GM19239 (cell line): ENCODE results near the gene PKIG.
A peak's percentile ranks its signal among the peaks of the same experiment; 100 is the strongest.
"Not testable (repeated sequence)": the region's sequence is repeated elsewhere in the genome, so short reads cannot be mapped to it uniquely, and the experiment has no call there.

Experiments
- DNase-seq: peaks from one replicate; pipeline ENCODE4 v3.0.0; 2011; ENCODE audit warnings: low spot score; ENCODE audit not compliant: insufficient read length
- FAIRE-seq: peaks from 2 replicates; lab custom pipeline; 2011; peaks lifted over from hg19 to GRCh38; lab: Jason Lieb, UNC

Gene PKIG

DNA sequence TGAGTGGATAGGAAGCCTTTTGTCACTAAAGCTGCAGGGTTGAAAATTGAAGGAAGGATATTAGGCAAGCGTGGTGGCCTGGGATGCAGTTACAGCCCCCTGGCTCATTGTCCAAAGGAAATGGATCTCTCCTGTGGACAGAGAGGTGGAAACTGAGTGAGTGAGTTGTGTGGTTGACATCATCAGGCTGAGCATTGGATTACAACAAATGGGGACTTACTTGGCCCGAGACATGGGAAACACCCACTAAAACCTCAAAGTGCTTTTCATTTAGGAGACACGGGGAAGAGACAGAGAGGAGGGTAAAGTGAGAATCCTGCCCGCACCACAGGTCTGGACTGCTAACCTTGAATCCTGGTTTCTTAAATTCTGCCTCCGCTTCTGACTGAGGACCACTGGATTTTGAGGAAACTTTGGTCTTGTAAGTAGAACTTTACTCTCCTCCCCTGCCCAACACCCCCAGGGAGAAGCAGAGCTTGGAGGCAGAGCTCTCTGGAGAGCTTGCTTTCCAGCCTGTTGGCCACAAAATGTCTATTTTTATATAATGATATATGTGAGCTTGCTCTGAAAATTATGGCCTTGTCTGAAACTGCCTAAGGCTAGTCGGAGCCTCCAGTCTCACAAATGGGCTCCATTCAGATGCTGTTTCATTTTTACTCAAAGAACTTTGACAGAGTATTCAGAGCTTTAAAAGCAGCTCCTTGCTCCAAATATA, at the start of gene PKIG:
Gene PKIG (plus strand): TSS at position 269 of the 715 bp plus-strand sequence. CDS start 31,978 bp downstream, outside the sequence.
- FAIRE-seq (peak; percentile 78), DNase-seq (no peak)

DNA sequence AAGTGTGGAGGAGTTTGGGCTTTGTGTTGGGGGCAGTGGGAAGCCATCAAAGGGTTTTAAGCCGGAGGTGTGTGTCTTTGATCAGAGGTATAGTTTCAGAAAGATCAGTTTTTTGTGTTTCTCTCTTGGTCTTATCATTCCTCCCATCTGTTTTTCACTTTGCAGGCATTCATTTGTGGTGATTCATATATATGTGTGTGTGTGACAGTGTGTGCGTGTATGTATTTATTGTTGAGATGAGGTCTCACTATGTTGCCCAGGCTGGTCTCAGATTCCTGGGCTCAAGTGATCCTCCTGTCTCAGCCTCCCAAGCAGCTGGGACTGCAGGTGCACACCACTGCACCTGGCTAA, 49.4 kb upstream of the PKIG start:
- no peak for FAIRE-seq
- no peak for DNase-seq

DNA sequence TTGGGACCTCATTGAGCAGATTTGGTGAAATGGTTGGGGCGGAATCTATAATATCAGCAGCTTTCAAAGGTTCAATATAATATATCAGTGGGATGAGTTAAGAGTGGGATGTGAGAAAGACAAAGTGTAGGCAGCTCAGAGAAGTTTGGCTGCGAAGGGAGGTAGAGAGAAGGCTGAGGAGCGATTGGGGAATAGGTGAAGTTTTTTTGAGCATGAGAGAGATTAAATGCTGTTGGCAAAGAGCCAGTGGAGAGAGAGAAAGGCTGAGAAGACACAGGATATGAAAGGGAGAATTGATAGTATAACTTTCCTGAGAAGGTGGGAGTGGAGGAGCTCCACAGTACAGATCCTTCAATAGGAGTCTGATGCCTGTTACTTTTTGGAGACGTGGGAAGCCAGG, 48.5 kb upstream of the PKIG start:
- FAIRE-seq (no peak), DNase-seq (no peak)

DNA sequence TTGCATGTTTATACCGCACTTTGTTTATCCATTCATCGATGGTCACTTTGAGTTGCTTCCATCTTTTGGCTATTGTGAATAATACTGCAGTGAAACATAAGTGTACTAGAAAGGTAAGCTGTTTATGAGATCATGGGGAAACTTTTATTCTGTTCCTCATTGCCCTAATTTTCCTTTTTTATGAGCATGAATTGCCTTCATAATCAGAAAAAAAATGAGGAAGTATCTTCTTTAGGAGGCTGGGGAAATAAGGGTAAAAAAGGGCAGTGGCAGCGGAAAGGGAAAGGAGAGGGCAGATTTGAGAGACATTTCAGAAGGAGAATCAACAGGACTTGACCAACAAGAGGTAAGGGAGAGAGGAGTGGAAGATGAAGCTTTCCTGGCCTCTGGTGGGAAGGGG, 46.2 kb upstream of the PKIG start:
- DNase-seq (no peak), FAIRE-seq (no peak)

DNA sequence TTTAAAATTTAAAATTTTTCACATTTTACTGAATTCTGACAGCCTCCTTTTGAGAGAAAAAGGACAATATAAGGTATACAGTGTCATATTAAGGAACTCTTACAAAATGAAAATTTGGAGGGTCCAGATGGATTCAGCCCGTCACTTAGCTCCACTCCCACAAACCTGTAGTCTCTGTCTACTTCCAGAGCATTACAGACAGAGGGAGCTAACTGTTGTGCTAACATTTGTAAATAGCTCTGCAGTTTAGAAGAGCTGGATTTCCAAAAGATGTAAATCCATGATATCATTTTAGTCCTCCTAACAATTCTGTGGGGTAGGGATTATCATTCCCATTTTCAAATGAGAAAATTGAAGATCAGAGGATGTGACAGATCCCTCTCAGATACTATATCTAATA, 44.4 kb upstream of the PKIG start:
- FAIRE-seq (no peak), DNase-seq (no peak)

DNA sequence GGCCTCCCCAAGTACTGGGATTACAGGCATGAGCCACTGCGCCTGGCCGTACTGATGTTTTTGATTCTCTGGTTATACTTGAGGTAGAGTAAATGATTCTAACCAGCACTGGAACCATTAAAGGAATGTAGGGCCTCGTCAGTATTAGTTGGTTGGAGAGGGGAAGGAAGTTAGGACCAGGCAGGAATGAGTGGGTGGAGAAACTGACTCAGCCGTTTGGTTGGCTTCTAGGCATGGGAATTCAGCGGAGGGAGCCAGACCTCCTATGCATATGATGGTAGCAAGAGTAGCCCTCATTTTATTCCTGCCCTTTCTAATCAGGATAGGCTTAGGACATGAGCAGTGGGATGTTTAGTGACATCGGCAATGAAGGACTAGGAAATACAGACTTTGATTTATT, 41.5 kb upstream of the PKIG start:
- FAIRE-seq (no peak), DNase-seq (no peak)

DNA sequence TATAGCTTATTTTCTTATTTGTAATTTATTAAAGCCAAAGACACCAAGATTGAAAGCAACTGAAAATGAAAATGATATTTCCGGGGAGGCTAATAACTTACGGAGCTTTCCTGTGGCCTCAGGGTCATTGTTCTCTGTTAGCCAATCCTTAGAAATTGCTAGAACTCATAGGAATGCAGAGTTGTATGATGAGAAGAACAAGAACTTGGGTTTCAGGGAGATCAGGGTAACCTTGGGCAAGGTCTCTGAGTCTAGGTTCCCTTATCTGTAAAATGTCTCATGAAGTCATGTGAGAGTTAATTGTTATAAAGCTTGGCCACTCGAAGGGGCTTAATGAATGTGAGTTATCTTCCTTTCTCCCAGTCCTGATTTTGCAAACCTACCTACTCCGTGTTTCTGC, 40.4 kb upstream of the PKIG start:
- no peak for FAIRE-seq

DNA sequence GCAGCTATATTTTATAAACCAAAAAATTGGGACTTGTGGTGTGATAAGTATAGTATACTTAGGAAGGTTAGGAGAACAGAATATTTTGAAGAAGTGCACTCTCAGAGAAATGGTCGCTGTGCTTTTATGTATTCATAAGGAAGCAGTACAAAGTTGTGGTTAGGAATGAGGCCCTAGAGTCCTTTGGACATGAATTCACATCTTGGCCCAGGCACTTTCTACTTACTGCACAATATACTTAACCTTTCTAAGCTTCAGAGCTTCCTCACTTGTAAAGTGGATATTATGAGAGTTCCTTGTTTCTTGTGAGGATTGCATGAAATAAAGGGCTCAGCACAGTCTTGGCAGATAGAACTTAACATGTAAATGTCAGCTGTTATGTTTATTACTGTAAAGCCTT, 39.5 kb upstream of the PKIG start:
- no peak for FAIRE-seq
- no peak for DNase-seq

More for the DNA sequence above, 40.4 kb upstream of the PKIG start:
- DNase-seq, result no peak

DNA sequence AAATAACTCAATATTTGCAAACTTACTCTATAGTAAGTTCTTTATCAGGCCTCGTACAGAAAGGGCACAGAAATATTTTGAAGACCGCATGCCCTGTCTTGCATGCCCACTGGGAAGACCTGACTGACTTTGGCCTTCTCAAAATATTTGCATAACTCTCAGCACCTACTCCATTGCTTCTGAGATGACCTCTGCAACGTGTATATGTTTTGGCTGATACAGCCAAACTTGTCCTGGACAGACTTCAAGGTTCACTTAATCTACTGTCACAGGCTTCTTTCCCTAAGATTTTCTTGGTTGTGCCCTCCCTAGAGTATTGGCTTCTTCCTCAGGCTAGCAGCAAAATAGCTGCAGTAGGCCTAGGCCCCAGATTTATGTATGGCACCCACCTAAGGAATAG, 39.0 kb upstream of the PKIG start:
- no peak for FAIRE-seq
- no peak for DNase-seq

DNA sequence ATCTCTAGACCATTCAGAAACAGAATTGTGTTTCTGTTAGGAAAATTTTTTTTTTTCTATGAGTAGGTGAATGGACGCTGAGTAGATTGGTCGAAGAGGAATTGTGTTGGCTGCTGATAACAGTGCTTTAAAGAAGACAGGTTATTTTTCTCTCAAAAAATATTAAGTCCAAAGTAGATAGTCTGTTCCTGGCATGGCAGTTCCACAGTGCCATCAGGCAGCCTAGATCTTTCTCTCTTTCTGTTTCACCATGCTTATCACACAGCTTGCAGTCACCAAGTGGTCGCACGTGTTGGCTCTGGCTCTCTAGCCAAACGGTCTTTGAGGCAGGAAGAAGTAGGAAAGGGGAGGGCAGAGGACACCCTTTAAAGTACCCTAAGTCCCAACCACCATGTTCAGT, 38.1 kb upstream of the PKIG start:
- DNase-seq (no peak), FAIRE-seq (no peak)

DNA sequence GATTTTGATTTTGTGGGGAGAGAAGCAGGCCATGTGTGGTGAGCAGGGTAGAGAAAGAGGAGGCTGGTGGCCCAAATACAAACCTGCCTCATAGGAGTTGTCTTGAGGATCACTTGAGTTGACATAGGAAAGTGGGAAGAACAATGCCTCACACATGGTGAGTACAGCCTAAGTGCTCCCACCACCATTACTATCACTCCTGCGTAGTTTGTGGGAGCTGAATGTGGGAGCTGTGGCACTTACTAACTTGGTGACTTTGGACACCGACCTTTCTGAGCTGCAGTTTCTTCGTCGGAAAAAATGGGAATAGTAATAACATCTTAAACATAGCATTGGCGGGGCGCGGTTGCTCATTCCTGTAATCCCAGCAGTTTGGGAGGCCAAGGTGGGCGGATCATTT, 35.0 kb upstream of the PKIG start:
- no peak for FAIRE-seq
- no peak for DNase-seq

DNA sequence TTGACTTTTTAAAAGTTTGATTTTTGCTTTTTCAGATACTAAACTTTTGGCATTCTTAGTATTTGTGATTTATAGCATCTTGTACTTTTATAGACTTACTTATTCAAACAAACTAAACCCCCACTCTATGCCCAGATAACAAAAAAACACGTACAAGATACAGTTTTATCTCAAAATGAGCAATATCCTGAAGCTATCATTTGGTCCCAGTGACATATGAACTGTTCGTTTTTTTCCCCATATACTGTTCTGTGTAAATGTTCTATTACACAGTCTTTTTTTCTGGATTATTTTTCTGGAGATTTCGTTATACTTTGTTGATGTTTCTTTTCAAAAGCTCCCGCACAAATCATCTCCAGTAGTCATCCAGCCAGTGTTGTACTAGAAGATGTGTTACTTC, 33.3 kb upstream of the PKIG start:
- FAIRE-seq (no peak), DNase-seq (no peak)

DNA sequence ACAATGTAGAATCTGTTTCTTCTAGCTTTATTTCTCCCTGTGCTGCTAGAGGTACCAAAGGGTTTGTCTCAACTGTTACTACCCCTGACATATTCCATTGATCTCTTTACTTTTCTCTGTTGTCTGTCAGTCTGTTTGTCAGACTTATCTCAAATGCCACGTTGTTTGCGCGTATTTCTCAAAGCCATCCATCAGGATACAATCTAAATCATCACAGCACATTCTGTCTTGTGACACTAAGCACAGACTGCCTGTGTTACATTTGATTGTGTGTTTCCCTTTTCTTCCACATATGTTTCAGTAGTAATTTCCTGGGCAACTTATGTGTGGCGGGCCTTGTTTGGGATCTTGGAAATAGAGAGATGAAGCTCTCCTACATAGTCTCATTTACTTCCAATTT, 30.3 kb upstream of the PKIG start:
- DNase-seq (no peak), FAIRE-seq (no peak)

DNA sequence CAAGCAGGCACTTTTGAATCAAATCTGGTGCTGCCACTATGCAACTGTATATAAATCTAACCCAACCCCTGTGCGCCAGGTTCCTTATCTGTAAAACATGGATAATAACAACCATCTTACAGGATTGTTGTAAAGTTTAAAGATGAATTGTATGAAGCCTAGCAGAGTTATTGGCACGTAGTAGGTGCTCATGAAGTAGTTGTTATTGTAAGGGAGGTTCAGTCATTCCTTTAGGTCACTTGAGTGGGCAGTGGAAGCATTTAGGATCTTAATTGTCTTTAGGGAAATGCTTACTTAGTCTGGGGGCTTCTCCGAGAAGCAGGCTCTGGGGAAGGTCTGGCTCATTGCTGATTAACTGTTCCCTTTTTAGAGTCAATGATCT, 29.8 kb upstream of the PKIG start:
- no peak for DNase-seq
- FAIRE-seq, result no peak

DNA sequence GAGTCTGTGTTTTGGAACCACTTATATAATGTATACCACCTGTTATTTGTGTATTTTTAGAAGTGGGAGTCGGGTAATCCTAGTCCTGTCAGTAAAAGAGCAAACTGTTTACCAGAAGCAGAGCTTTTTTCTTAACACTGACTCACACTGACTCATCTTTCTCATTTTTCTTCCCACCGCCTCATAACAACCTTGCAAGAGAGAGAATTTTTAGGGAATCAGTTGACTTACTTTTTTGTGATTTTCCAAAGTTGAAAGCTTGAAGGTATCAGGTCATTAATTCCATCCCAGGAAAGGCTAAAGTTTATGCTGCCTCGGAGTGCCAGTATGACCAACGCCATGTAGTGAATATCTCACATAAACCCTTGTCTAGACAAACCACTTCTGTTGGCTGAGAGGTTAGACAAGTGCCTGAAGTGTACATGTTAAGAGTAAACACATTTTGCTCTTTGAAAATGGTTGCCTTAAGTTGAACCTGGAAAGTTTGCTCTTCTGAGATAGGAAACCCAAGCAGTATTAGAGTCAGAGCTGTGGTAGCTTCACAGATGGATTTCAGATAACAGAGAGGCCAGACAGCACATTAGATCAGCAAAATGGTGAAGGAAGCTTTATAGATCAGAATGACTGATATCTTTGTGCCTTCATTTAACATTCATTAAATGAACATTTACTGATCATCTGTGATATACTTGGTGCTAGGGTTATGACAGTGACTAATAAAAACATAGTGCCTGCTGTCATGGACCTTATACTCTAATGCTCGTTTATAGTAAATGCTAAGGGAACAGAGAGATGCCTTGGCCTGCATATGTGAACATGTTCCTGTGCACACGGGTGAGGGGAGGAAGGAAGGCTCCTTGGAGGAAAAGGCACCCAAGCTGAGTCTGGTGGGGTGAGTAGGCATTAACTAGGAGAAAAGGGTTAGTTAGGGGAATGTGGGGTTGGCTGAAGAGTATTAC, 29.1 kb upstream of the PKIG start:
- DNase-seq (no peak), FAIRE-seq (no peak)

DNA sequence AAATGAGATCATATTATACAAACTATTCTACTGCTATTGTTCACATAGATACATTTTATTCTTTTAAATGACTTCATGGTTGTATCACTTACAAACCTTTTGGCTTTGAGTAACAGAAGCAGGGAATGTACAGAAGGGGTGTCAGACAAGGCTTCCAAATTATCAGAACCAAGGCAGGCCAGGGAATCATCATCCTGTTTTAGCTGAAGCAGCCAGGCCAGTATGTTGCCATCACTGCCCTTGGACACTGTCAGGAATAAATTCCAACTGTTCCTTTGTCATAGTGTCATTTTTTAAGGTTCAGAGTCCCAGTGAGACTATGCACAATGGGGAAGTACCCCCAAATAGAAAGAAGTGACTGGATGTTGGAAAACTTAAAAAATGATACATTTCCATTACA, 23.1 kb upstream of the PKIG start:
- DNase-seq, result no peak
- no peak for FAIRE-seq

DNA sequence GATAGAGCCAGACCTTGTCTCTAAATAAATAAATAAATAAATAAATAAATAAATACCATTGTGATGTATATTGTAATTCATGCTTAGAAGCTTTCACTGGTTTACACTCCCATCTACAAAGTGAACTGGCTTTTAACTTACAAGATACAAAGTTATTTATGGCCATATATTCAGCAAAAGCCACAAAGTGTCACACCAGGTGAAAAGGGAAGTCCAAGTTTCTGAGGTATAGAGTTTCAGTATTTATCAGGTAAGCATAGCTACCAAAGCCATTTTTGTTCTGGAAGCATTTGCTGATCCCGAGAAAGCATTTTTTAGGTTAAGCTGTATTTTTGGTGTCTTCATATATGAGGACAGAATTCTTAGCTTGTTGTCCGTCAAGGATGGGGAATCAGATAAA, 22.1 kb upstream of the PKIG start:
- FAIRE-seq (no peak), DNase-seq (no peak)

DNA sequence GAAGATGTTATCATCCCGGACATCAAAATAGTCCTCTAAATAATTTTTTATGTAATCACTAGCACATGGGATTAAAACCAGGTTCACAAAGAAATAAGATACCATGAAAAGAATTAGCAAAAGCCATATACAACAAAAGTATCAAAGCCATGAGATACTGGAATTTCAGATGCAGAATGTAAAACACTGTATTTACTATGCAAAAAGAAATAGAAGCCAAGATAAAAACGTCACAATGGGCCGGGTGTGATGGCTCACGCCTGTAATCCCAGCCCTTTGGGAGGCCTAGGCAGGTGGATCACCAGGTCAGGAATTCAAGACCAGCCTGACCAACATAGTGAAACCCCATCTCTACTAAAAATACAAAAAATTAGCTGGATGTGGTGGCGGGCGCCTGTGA, 21.6 kb upstream of the PKIG start:
- DNase-seq, FAIRE-seq: not testable (repeated sequence)

DNA sequence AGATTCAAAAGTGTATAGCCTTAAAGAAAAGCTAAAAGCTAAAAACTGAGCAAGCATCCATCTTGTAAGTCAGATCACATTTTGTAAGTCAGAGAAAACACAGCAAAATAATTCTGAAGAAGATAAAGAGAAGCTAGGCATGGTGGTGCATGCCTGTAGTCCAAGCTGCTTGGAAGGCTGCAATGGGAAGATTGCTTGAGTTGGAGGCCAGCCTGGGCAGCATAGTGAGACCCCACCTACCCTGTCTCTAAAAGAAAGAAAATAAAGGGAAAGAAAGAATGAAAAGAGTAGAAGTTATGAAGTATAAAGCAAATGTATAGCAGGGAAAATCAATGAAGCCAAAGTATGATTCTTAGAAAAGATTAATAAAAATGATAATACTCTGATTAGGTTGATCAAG, 20.5 kb upstream of the PKIG start:
- no peak for DNase-seq
- no peak for FAIRE-seq

DNA sequence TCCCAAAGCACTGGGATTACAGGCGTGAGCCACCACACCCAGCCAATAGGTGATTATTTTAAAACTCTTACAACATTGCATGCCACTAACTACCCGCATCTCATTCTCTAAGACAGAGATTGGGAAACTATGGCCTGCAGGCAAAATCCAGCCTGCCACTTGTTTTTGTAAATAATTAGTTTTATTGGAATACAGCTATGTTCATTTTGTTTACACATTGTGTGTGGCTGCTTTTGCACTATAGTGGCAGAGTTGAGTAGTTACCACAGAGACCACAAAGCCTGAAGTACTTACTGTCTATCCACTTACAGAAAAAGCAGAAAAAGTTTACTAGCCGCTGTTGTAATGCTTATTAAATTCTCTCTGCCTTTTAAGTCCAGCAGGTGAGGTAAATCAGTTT, 16.4 kb upstream of the PKIG start:
- FAIRE-seq (no peak), DNase-seq (no peak)

DNA sequence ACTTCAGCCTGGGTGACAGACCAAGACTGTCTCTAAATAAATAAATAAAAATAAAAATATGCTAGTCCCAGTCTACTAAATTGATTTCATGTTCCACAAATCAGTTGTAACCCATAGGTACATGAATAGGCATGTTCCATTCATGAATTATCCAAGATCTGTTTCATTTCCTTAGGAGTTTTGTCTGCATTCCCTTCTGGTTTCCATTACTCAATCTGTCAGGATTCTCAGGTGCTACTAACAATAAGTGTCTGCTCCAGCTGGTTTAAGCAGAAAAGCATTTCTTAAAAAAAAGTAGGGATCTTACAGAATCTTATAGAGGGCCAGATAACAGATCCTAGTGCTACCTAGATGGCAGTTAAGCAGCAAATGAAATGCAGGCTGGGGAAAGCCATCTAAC, 15.6 kb upstream of the PKIG start:
- DNase-seq (no peak), FAIRE-seq (no peak)

DNA sequence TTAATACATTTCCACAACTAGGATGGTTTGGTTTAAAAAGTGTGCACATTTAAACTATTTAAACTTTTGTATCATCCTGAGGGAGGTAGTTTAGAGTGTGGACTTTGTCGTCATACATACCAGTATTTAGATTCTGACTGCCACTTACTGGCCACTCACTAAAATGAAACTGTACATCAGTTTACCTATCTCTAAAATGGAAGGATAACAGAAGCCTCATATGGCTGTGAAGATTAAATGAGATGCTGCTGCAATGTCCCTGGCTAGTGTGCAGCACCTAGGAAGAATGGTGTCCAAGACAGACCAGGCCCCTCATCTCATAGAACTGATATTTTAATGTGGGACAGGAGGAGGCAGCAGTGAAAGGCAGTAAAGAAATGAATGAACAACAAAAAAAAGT, 12.0 kb upstream of the PKIG start:
- FAIRE-seq, result no peak
- no peak for DNase-seq
